Lung (tissue), 12 donors: ENCODE results near the gene CD200. TPM values are rescaled to one million over a fixed set of nuclear protein-coding genes. Genes with fewer than 3 reads are reported as not detected.

Experiments
- ATAC-seq: fragments of 200-7000 bp; cut with Tn5 transposase; one replicate; pipeline ENCODE4 v1.9.1; 2020; ENCODE audit warnings: moderate number of reproducible peaks; ENCODE audit not compliant: insufficient read depth, low FRiP score
- DNase-seq, 3 donors: peaks; one replicate each; pipeline ENCODE4 v3.0.0-alpha.2; 2013 to 2017
- H3K27ac ChIP-seq, 2 donors: one replicate each; pipeline ENCODE4 v1.5.1; 2013; ENCODE audit warnings: mild to moderate bottlenecking in 2 of 2, moderate library complexity in 2 of 2, control low read depth in 1 of 2, inconsistent platforms in 1 of 2, low read depth in 1 of 2, low read length in 1 of 2
- H3K27me3 ChIP-seq, 3 donors: one replicate each; pipeline ENCODE4 v1.5.1; 2013; ENCODE audit warnings: low read length in 2 of 3; ENCODE audit not compliant: control insufficient read depth in 3 of 3, insufficient read depth in 3 of 3
- H3K36me3 ChIP-seq, 4 donors: one replicate each; pipeline ENCODE4 v1.5.1; 2013; ENCODE audit warnings: low read length in 4 of 4, mild to moderate bottlenecking in 1 of 4, moderate library complexity in 1 of 4; ENCODE audit not compliant: control insufficient read depth in 4 of 4, insufficient read depth in 4 of 4
- H3K4me1 ChIP-seq, 5 donors: one replicate each; pipeline ENCODE4 v1.5.1; 2013; ENCODE audit warnings: low read length in 5 of 5, mild to moderate bottlenecking in 2 of 5, moderate library complexity in 1 of 5; ENCODE audit not compliant: control insufficient read depth in 5 of 5, insufficient read depth in 5 of 5
- H3K4me3 ChIP-seq: one replicate; pipeline ENCODE4 v1.5.1; 2013; ENCODE audit warnings: mild to moderate bottlenecking, control low read depth, moderate library complexity
- H3K9ac ChIP-seq, 2 donors: one replicate each; pipeline ENCODE4 v1.5.1; 2013; ENCODE audit warnings: low read length in 2 of 2, control low read depth in 1 of 2; ENCODE audit not compliant: insufficient read depth in 1 of 2
- H3K9me3 ChIP-seq, 4 donors: one replicate each; pipeline ENCODE4 v1.5.1; 2013; ENCODE audit warnings: low read length in 3 of 4, mild to moderate bottlenecking in 1 of 4, moderate library complexity in 1 of 4; ENCODE audit not compliant: control insufficient read depth in 4 of 4, insufficient read depth in 3 of 4
- WGBS, 2 donors: extraction: QIAGEN DNeasy Blood & Tissue Kit; methylation state at CpG; one replicate each; pipeline ENCODE4 v1.1.7; 2013; 5-methylcytosine and 5-hydroxymethylcytosine counted together
- polyA plus RNA-seq, 2 donors: library from polyadenylated mRNA; stranded (reverse); fragments of 200-250 nt; gene quantifications; one replicate each; pipeline ENCODE4 v1.2.1, GENCODE V29; 2013
- total RNA-seq, 2 donors: library from RNA; depleted of rRNA in 1 of 2; stranded (reverse); fragments of >200 nt in 1 of 2; gene quantifications; one replicate each; pipeline ENCODE4 v1.2.1, GENCODE V29; 2014 to 2021
- TF ChIP-seq, protein P1 (sequence below): IDR thresholded peaks from 2 replicates; pipeline ENCODE4 v1.5.1; 2012; ENCODE audit warnings: mild to moderate bottlenecking; ENCODE audit errors: control extremely low read depth, extremely low read depth
- donor health status: control.
- donor health status: control.
- donor health status: Bipolar disorder and iron deficiency.
- donor health status: healthy.
- donor health status: DM: yes; HTN: yes; CAD: no.

The CD200 gene
- total and polyA plus RNA-seq, 4 donors: 4.6 to 21.6 (median 6.0) TPM

DNA sequence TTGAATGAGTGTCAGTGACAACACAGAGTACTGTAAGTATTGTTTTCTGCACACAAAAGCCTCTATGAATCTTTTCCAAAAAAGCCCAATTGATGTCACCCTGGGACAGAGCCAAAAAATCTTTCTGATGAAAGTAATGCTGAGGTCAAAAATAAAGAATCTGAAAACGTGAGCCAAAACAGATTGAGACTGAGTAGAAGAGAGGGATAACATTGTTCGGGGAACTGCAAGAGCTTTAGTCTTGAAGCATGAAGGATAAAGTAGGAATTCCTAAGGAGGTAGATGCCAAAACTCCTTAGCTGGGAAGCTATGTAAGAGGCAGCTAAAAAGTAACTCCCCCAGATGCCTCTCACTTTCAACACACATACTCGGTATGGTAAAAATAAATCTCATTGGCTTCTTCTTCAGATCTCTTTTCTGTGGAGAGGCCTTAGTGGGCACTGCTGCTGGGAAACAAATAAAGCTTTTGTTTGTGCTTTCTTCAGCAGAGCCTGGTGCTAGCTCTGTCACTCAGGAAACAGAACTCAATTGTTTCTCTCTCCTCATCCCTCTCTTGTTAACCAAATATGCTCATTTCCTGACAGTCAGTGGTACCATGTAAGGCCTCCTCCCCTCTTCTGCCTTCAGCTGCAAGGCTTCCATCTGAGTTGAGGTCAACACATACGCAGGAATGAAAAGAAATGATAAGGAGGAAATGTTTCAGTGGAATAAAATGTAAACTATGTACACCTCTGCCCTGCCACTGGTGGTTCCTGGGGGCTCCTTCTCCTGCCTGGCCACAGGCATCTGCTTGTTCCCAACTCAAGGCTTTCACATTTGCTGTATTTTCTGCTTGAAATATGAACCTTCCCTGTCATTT is 58.1 kb downstream of the CD200 start:
- DNase-seq: peak; percentile 67 to 98 (median 95)
- Histone ChIP-seq H3K4me3 (no peak overlapping the region), H3K9ac (peak overlapping the region in 1 of 2 donors; percentile 57), H3K4me1 (peaks cover 6 to 66% (median 7%) of the 10 kb centered on the region in 5 donors), H3K36me3 (no peaks in the 10 kb centered on the region), H3K9me3 (peaks cover 0 to 3% (median 0%) of the 10 kb centered on the region in 4 donors), H3K27ac (peak overlapping the region; percentile 54 to 66), H3K27me3 (no peaks in the 10 kb centered on the region)
- TF ChIP-seq, protein P1, sequence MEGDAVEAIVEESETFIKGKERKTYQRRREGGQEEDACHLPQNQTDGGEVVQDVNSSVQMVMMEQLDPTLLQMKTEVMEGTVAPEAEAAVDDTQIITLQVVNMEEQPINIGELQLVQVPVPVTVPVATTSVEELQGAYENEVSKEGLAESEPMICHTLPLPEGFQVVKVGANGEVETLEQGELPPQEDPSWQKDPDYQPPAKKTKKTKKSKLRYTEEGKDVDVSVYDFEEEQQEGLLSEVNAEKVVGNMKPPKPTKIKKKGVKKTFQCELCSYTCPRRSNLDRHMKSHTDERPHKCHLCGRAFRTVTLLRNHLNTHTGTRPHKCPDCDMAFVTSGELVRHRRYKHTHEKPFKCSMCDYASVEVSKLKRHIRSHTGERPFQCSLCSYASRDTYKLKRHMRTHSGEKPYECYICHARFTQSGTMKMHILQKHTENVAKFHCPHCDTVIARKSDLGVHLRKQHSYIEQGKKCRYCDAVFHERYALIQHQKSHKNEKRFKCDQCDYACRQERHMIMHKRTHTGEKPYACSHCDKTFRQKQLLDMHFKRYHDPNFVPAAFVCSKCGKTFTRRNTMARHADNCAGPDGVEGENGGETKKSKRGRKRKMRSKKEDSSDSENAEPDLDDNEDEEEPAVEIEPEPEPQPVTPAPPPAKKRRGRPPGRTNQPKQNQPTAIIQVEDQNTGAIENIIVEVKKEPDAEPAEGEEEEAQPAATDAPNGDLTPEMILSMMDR: no peak
- ATAC-seq: peak; percentile 45
- 23 to 24% methylated on average over 4 of the region's 4 CpGs for WGBS, 2 donors

DNA sequence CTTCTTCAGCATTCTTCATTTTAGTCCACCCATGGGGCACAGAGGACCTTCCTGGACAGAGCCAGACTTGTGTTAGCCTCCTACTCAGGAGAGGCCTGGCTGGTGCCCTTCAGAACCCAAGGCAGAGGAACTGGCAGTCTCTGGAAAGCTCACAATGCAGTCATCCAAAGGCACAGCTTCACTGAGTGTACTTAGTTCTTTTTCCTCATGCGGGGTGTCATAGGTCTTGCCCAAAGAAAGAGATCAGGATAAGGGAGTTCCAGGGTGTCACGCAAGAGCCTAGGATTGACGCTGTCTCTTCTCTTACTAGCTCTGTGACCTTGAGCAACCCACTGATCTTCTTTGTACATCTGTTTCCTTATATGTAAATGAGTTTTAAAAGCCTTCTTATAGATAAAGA is 58.7 kb downstream of the CD200 start:
- Histone ChIP-seq H3K9me3 (peaks cover 0 to 3% (median 0%) of the 10 kb centered on the region in 4 donors), H3K9ac (peak overlapping the region in 1 of 2 donors; percentile 57), H3K4me1 (peaks cover 6 to 73% (median 7%) of the 10 kb centered on the region in 5 donors), H3K4me3 (no peak overlapping the region), H3K36me3 (no peaks in the 10 kb centered on the region), H3K27ac (peak overlapping the region in 1 of 2 donors; percentile 66), H3K27me3 (no peaks in the 10 kb centered on the region)
- TF ChIP-seq, protein P1: no peak
- ATAC-seq (peak; percentile 32), DNase-seq (no peak)
- 31 to 68% methylated on average over 3 of the region's 3 CpGs for WGBS, 2 donors

DNA sequence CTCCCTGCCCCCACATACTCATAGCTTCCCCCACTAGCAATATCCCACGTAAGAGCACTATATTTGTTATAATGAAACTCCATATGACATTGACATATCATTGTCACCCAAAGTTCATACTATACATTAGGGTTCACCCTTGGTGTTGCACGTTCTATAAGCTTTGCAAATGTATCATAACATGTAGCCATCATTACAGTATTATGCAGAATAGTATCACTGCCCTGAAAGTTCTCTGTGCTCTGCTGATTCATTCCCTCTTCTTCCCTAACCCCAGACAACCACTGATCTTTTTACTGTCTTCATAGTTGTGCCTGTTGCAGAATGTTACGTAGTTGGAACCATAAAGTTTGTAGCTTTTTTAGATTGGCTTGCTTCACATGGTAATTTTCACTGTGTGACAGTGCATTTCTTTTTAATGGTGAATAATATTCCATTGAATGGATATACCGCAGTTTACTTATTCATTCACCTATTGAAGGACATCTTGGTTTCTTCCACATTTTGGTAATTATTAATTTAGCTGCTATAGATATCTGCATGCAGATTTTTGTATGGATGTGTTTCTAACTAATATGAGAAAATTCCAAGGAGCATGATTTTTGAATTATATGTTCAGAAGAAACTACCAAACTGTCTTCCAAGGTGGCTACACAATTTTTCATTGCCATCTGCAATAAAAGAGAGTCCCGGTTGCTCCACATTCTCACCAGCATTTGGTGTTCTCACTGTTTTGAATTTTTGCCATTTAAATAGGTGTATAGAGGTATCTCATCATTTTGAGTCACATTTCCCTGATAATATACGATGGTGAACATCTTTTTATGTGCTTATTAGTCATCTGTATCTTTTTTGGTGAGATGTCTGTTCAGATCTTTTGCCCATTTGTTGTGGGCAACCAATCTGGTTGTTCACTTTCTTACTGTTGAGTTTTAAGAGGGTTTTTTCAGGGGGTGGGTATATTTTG is 59.7 kb downstream of the CD200 start:
- 71 to 76% methylated on average over 6 of the region's 6 CpGs for WGBS, 2 donors
- H3K9me3 ChIP-seq: peaks cover 0 to 3% (median 0%) of the 10 kb centered on the region in 4 donors
- ATAC-seq (no peak), DNase-seq (no peak)
- TF ChIP-seq, protein P1: no peak
- H3K9ac ChIP-seq: no peak overlapping the region
- H3K4me3 ChIP-seq: no peak overlapping the region
- H3K4me1 ChIP-seq: peaks cover 6 to 81% (median 8%) of the 10 kb centered on the region in 5 donors
- H3K27ac ChIP-seq: no peak overlapping the region
- no peaks in the 10 kb centered on the region for H3K36me3 ChIP-seq
- no peaks in the 10 kb centered on the region for H3K27me3 ChIP-seq
